OCI-LY1 (cell line): Measurements from ENCODE around the gene SIGLEC6.

ENCODE experiments used
- CTCF ChIP-seq: fragments of 200-600 bp; sonication (generic), shearing (Covaris generic); IDR thresholded peaks from 2 replicates; pipeline ENCODE4 v1.5.1; 2017; ENCODE audit warnings: mild to moderate bottlenecking, antibody characterized with exemption, low read length, moderate library complexity, mixed read lengths
- EZH2 ChIP-seq: fragments of 200-600 bp; sonication (generic), shearing (Covaris generic); IDR thresholded peaks from 2 replicates; pipeline ENCODE4 v1.8.0; 2017; ENCODE audit warnings: borderline replicate concordance, mixed run types, mild to moderate bottlenecking, antibody characterized with exemption, low read length, moderate library complexity, mixed read lengths

GRCh38 chr19:51572410-51572809 is 40.9 kb upstream of the SIGLEC6 start:
- TF ChIP-seq EZH2 (no peak), CTCF (no peak)
